Stimulated activated CD8-positive, alpha-beta memory T cell treated with anti-CD3 and anti-CD28 coated beads, Interleukin-2, amount 100 ng/mL, for 1 hour (primary cell): ENCODE data around the gene ZNF20.

Experiments
- DNase-seq, 2 donors: peaks; one replicate each; pipeline ENCODE4 v3.0.0-alpha.2; 2020; ENCODE audit warnings: low read depth in 2 of 2

Gene ZNF20

GRCh38 chr19:12139885-12140544 is at the start of gene ZNF20:
ZNF20 (minus strand) TSS chr19:12140350; CDS start chr19:12140182, 168 bp downstream.
- peak; percentile 75 to 83 for DNase-seq

- DNase-seq: no peak
Observed at GRCh38 chr19:12187625-12188024, 47.5 kb upstream of the ZNF20 start.

- DNase-seq: no peak
Observed at GRCh38 chr19:12180377-12180776, 40.2 kb upstream of the ZNF20 start.

GRCh38 chr19:12166626-12167025 is 26.5 kb upstream of the ZNF20 start:
- DNase-seq: no peak

GRCh38 chr19:12163826-12164225 is 23.7 kb upstream of the ZNF20 start:
- DNase-seq: no peak

- DNase-seq: peak; percentile 79 to 87
Observed at GRCh38 chr19:12162882-12163806, 23.0 kb upstream of the ZNF20 start, which contains the start of gene ZNF136. ZNF136 (plus strand) TSS chr19:12163096; CDS start chr19:12163204, 108 bp downstream.

GRCh38 chr19:12162513-12162881 is 22.3 kb upstream of the ZNF20 start:
- DNase-seq: no peak

GRCh38 chr19:12159773-12160414 is 19.7 kb upstream of the ZNF20 start:
- DNase-seq: no peak

- DNase-seq: no peak
Observed at GRCh38 chr19:12156223-12157058, 16.3 kb upstream of the ZNF20 start, which contains the start of gene ZNF625. ZNF625 (minus strand) TSS chr19:12156734; CDS start chr19:12156558, 176 bp downstream.

GRCh38 chr19:12155324-12155860 is 15.2 kb upstream of the ZNF20 start:
- no peak for DNase-seq

- no peak for DNase-seq
Observed at GRCh38 chr19:12145348-12145747, 5.2 kb upstream of the ZNF20 start.

- DNase-seq: no peak
Observed at GRCh38 chr19:12141405-12141736, 1.2 kb upstream of the ZNF20 start.

GRCh38 chr19:12140545-12141404 is 625 bp upstream of the ZNF20 start:
- peak; percentile 72 to 78 for DNase-seq

GRCh38 chr19:12139269-12139668 is 881 bp downstream of the ZNF20 start:
- no peak for DNase-seq

GRCh38 chr19:12137221-12137940 is 2.8 kb downstream of the ZNF20 start:
- DNase-seq: no peak

GRCh38 chr19:12133069-12133468 is 7.1 kb downstream of the ZNF20 start:
- no peak for DNase-seq

- DNase-seq: no peak
Observed at GRCh38 chr19:12126707-12127106, 13.4 kb downstream of the ZNF20 start.

- DNase-seq: no peak
Observed at GRCh38 chr19:12117201-12117970, 22.8 kb downstream of the ZNF20 start.

GRCh38 chr19:12113121-12113520 is 27.0 kb downstream of the ZNF20 start:
- no peak for DNase-seq
